ENCODE measurements around the gene ISLR.

ISLR gene

DNA sequence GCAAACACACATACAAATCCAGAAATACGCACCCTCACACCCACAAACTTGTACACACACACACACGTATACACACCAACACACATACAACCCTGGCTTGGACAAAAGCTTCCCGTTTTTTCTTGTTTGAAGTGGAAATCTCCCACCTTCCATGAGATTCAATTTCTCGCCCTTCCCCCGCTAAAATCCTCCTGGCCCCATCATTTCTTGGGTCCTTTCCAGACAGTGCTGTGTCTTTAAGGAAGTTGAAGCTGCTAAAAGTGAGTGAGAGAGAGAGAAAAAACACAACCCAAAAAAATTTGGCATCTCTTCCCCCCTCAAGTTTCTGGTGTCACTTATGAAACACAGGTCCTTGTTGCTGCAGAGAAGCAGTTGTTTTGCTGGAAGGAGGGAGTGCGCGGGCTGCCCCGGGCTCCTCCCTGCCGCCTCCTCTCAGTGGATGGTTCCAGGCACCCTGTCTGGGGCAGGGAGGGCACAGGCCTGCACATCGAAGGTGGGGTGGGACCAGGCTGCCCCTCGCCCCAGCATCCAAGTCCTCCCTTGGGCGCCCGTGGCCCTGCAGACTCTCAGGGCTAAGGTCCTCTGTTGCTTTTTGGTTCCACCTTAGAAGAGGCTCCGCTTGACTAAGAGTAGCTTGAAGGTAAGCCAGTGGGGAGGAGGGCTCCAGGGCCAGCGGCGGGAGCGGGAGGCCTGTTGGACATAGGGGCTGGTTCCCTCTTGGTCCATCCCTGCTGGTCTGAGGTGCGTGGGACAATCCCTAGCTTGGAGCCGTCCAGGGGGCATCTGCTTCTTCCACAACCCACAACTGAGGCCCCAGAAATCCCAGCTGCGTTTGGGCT lies at the start of gene ISLR:
Gene ISLR (plus strand): TSS at position 331 of the 839 bp plus-strand sequence. CDS start 1,149 bp downstream, outside the sequence.
- DNase-seq, result no peak

DNA sequence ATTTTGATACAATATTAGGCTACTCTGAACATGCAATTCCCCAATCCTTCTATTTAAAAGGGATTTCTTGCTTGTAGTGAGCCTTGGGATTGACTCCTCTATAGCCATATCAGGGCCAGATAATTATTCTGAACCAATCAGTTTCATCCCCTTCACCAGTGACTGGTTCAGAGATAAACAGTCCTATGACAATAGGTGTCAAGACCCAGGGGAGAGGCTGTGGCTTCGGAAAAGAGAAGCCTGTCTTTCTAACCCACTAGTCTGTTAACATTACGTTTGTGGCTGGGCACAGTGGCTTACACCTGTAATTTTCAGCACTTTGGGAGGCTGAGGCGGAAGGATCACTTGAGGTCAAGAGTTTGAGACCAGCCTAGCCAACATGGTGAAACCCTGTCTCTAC lies 49.3 kb upstream of the ISLR start:
- no peak for DNase-seq

DNA sequence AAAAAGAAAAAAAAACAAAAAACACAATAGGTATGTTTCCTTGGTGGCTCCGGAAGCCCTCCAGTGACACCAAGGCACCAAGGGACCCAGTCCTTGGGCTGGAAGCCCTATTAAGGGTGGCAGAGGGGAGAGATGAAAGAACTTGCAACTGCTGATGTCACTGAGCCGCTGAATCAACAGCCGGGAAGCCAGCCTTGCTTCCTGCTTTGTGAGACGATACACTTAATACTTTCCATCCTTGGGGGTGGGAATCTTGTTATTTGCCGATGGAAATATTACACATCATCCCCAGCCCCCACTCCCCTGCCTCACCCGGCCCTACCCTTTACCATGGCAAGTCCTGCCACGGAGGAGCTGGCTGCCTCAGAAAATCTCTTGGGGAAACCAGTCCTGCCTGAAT lies 48.8 kb upstream of the ISLR start:
- no peak for DNase-seq

DNA sequence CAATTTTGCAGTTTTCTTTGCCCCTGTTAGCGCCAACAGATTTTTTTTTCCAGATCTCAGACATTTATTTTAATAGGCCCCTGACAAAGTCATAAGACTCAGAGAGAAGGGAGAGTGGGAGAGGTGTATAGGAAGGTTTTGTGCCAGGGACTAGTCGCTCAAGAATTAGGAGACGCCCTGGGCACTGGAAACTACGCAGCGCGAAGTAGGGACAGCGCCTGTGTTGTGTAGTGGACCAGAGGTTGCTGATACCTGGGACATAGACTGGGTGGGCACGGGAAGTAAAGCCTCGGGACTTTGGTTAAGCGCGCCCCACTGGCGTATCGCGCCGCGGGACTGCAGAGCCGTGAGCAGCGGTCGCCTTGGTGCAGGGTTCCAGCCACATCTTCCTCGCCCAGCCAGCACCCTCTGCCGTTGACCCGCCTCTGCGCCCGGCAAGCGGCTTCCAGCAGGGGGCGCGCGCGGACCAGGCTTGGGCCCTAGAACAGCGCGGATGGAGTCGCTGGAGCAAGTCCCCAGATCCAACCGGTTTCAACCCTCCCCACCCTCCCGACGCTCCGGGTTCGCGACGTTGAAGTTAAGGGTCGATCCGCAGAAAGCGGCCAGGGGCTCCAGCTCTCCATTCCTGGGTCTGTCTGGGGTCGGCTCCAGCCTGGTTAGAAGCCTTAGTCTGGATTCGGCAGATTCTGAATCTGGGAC lies 46.1 kb upstream of the ISLR start:
- peak; percentile 81 to 82 for DNase-seq

GRCh38 chr15:74127954-74128784 lies 45.3 kb upstream of the ISLR start:
- DNase-seq, result no peak

DNA sequence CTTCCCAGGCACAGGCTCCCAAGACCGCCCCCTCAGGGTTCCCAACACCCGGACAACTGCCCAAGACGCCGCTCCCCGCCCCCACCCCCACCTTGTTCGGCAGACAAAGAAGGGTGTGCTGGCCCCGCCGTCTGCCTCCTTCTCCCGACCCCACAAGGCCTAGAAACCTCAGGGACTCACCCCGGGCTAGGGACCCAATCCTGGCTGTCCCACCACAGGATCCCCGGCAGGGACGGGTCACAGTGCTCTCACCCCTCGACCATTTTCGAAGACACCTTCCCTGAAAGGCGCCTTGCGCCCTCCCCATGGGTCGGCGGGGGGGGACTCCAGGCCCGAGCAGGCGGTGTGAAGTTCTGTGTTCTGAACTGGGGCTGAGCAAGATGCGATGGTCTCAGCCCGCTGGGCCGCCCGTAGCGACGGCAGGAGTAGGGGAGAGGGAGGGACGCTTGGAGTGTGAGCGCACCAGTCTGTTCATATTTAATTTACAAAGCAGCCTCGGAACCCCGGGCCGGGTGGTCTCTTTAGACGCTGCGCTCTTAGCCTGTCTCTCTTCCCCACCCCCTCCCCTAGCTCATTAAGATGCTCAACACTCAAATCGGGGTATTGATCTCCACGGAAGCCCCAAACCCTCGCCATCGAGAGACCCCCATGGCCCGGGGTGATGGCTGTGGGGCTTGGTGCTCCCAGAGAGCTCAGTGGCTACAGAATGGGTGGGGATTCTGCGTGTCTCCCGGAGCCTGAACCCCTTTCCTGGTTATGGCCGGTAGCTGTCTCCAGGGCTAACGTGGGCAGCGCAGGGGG lies 44.5 kb upstream of the ISLR start:
- DNase-seq, result no peak

DNA sequence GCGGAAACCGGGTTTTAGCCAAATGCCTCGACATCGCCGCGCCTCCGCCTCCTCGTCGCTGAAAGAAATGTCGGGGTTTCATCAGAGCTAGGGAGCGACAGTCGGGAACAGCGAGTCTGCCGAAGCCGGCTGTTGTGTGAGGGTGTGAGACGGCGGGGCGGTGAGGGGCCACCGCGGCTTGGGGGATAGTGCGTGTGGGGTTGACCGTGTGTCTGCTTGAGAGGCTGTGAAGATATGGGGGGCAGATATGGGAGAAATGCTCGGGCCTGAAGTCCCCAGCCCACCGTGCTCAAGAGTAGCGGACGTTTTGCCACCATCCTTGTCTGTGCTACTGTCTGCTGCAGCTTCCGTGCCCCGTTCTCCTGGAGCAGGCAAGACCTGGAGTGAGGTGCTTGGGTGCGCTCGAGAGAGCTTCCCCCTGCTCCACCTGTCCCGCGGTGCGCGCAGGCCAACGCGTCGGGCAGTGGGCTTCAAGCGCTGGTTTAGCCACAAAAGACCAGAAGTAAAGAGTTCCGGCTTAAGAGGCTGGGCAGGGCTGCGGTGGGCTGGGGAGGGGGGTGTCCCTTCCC lies 43.8 kb upstream of the ISLR start:
- DNase-seq, result no peak

GRCh38 chr15:74130155-74130848 lies 43.2 kb upstream of the ISLR start, which contains the start of gene ISLR2:
TSS of gene ISLR2 (plus strand) at chr15:74130586. CDS start at chr15:74132755, 2,169 bp downstream.
- DNase-seq, result no peak

DNA sequence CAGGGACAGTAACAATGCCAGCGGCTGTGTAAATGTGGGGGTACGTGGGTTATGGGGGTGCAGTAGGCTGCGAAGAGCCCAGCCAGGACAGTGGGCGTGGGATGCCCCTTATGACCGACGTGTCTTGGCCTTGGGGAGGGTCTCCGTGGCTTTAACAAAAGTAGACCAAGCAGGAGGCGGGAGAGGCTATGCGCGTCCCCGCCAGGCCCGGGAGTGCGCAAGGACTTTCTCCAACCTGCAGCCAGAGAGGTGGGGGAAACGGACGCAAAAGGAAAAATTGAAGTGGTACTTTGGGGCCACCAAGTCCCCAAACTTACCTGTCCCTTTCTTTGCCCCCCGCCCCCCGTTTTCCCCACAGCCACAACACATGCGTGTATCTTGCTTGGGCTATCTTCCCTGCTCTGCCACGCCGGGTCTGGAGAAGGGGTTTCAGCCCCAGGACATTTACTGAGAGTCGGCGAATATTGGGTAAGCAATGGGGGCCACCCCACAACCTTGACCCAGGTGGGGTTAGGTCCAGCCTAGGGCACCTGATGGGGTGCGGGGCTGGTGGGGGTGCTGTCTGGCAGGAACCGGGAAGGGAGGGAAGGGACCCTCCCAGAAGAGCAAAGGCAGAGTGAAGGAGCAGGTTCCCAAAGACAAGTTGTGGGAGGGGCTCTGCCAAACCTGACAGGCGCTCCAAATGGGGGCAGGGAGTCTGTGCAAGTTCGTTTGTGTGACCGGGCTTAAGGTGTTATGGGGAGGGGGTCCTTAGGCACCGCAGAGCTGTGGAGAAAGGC lies 42.5 kb upstream of the ISLR start:
- no peak for DNase-seq

GRCh38 chr15:74131628-74132413 lies 41.7 kb upstream of the ISLR start:
- no peak for DNase-seq

DNA sequence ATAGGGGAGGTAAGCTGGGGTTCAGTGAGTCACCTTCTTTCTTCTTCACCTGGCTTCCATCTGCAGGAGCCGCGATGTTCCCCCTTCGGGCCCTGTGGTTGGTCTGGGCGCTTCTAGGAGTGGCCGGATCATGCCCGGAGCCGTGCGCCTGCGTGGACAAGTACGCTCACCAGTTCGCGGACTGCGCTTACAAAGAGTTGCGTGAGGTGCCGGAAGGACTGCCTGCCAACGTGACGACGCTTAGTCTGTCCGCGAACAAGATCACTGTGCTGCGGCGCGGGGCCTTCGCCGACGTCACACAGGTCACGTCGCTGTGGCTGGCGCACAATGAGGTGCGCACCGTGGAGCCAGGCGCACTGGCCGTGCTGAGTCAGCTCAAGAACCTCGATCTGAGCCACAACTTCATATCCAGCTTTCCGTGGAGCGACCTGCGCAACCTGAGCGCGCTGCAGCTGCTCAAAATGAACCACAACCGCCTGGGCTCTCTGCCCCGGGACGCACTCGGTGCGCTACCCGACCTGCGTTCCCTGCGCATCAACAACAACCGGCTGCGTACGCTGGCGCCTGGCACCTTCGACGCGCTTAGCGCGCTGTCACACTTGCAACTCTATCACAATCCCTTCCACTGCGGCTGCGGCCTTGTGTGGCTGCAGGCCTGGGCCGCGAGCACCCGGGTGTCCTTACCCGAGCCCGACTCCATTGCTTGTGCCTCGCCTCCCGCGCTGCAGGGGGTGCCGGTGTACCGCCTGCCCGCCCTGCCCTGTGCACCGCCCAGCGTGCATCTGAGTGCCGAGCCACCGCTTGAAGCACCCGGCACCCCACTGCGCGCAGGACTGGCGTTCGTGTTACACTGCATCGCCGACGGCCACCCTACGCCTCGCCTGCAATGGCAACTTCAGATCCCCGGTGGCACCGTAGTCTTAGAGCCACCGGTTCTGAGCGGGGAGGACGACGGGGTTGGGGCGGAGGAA lies 40.5 kb upstream of the ISLR start:
- DNase-seq, result no peak

- DNase-seq, result no peak
These were observed 39.7 kb upstream of the ISLR start for GRCh38 chr15:74133694-74134386.

- no peak for DNase-seq
These were observed 39.0 kb upstream of the ISLR start for GRCh38 chr15:74134387-74135027.

- no peak for DNase-seq
These were observed 38.4 kb upstream of the ISLR start for GRCh38 chr15:74135041-74135565.

- DNase-seq, result no peak
These were observed 37.0 kb upstream of the ISLR start for GRCh38 chr15:74136540-74136813.

DNA sequence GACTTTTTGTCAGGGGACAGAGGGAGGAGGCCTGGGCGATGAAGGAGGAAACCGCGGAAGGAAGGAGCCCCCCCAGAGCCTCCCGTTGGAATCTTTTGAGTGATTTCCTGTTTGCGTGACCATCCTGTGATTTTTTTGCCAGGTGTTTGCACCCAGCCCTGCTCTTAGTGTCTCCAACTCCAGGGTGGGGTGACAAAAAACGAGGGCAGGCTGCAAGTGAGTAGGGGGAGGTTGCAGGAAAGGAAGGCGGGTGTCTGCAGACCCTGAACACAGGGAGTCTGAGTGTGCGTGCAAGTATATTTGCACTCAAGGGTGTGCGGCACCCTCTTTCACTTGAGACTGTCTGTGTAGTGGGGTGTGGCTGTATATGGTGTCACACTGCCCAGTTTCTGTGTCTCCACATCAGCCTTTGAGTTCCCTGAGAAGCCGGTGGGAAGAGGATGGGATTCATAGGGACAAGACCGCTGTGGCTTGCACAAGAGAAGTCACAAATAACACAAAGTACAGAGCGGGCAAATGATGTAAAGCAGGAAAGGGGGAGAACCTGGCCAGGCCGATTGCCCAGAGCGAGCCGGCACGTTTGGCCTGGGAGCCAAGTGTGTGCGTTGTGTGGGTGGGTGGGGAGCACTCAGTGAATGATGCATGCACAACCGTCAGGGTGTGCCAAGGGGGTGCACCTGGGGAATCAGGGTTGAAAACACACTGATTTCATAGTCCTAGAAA lies 36.5 kb upstream of the ISLR start:
- DNase-seq, result no peak

DNA sequence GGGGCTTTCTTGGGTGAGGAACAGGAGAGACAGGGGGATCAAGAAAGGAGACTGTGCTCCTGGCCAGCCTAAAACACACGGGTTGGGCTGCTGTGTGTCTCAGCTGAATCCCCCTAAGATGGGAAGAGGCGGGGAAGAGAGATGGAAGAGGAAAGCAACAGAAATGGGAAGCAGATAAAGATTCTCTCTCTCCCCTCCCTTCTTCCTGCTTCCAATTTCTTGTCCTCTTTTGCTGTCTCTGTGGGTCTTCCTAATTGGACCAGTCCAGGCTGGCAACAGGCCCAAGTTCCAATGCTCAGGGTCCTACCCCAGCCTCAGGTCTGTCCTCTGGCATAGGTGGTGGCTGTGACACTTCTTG lies 36.0 kb upstream of the ISLR start:
- DNase-seq, result no peak

Measured in Kasumi-1 (cell line).